Psoas muscle (tissue), 8 donors: ENCODE measurements around the gene BIRC5. TPM values are rescaled to one million over a fixed set of nuclear protein-coding genes. Genes with fewer than 3 reads are reported as not detected.
A peak's percentile ranks its signal among the peaks of the same experiment; 100 is the strongest.

Experiments used
- ATAC-seq, 4 donors: fragments of 200-7000 bp; cut with Tn5 transposase; one replicate each; pipeline ENCODE4 v1.9.1; 2020; ENCODE audit warnings: moderate library complexity in 3 of 4, mild to moderate bottlenecking in 2 of 4
- DNase-seq, 2 donors: peaks; one replicate each; pipeline ENCODE4 v3.0.0-alpha.2; 2020
- H3K27ac ChIP-seq: fragments of 200-600 bp; one replicate; pipeline ENCODE4 v1.8.0; 2022
- H3K27me3 ChIP-seq, 3 donors: fragments of 200-600 bp in 1 of 3; one replicate each; pipeline versions ENCODE4 v1.6.1 to v1.8.0; 2013 to 2022; ENCODE audit warnings: low read length in 2 of 3, mild to moderate bottlenecking in 2 of 3, moderate library complexity in 1 of 3; ENCODE audit not compliant: insufficient read depth in 3 of 3
- H3K36me3 ChIP-seq, 2 donors: fragments of 200-600 bp in 1 of 2; one replicate each; pipeline versions ENCODE4 v1.6.1 to v1.8.0; 2013 to 2022; ENCODE audit warnings: low read depth in 1 of 2, mild to moderate bottlenecking in 1 of 2, moderate library complexity in 1 of 2; ENCODE audit not compliant: insufficient read depth in 1 of 2
- H3K4me1 ChIP-seq: fragments of 200-600 bp; one replicate; pipeline ENCODE4 v1.8.0; 2022
- H3K4me3 ChIP-seq: fragments of 200-600 bp; one replicate; pipeline ENCODE4 v1.8.0; 2022; ENCODE audit warnings: mild to moderate bottlenecking
- H3K9me3 ChIP-seq: fragments of 200-600 bp; one replicate; pipeline ENCODE4 v1.8.0; 2022
- CTCF ChIP-seq: fragments of 200-600 bp; IDR thresholded peaks from one replicate; pipeline ENCODE4 v1.8.0; 2022; ENCODE audit warnings: antibody characterized with exemption
- WGBS, 3 donors: extraction: QIAGEN DNeasy Blood & Tissue Kit; methylation state at CpG; one replicate each; pipeline versions ENCODE4 v1.1.6 to v1.1.7; 2013; 5-methylcytosine and 5-hydroxymethylcytosine counted together
- intact Hi-C, 2 donors: fragments of 100-400 bp; cut with DNase I; formaldehyde crosslinking; loops; one replicate each; pipeline versions ENCODE4 v1.11.0 to v1.14.2; 2022
- polyA plus RNA-seq, 3 donors: library from polyadenylated mRNA; stranded (reverse); fragments of 200-250 nt; gene quantifications; one replicate each; pipeline ENCODE4 v1.2.3, GENCODE V29; 2013
- total RNA-seq, 4 donors: library from RNA; stranded (reverse); fragmentation: NEBNext Ultra II Directional in 2 of 4; extraction: Animal tissue kit (Norgen Biotek cat#: 25700) in 2 of 4; gene quantifications; one replicate each; pipeline versions ENCODE4 v1.2.1 to v1.2.4, GENCODE V29; 2021 to 2023
- donor health status: healthy with polysubstance abuse.
- donor health status: DM: no; HTN: no; CAD: no; lungs with moderate emphysema.
- donor health status: Bipolar disorder and iron deficiency.
- donor health status: healthy.
- donor health status: DM: yes; HTN: yes; CAD: no.
- donor health status: DM: no; HTN: no; CAD: no.
- donor health status: DM: no; HTN: no; CAD: no.
- donor health status: DM: yes; HTN: yes; CAD: no.

BIRC5 gene
- total and polyA plus RNA-seq, 7 donors, result 0.06 to 0.96 (median 0.23) TPM; not detected in 2

GRCh38 chr17:78271419-78272170 lies 57.5 kb downstream of the BIRC5 start:
- H3K27ac ChIP-seq, result no peak overlapping the region
- peaks cover 0 to 21% (median 10%) of the 10 kb centered on the region in 3 donors for H3K27me3 ChIP-seq
- no peak overlapping the region for H3K4me3 ChIP-seq
- intact Hi-C loops, result no loop called here
- WGBS, 3 donors, result 76 to 87% (median 82%) methylated on average over 12 of the region's 12 CpGs
- no peak for ATAC-seq
- H3K9me3 ChIP-seq, result no peaks in the 10 kb centered on the region
- no peak for TF ChIP-seq CTCF
- no peak for DNase-seq
- H3K4me1 ChIP-seq, result no peaks in the 10 kb centered on the region
- H3K36me3 ChIP-seq, result no peaks in the 10 kb centered on the region

GRCh38 chr17:78272181-78272913 lies 58.3 kb downstream of the BIRC5 start:
- H3K27me3 ChIP-seq, result peaks cover 0 to 21% (median 10%) of the 10 kb centered on the region in 3 donors
- WGBS, 3 donors, result 31 to 47% (median 40%) methylated on average over 17 of the region's 17 CpGs
- no peaks in the 10 kb centered on the region for H3K9me3 ChIP-seq
- ATAC-seq (peak; percentile 56 to 87 (median 76)), DNase-seq (no peak)
- TF ChIP-seq CTCF, result no peak
- H3K36me3 ChIP-seq, result no peaks in the 10 kb centered on the region
- H3K27ac ChIP-seq, result no peak overlapping the region
- H3K4me3 ChIP-seq, result peak overlapping the region; percentile 6
- intact Hi-C loops, result no loop called here
- no peaks in the 10 kb centered on the region for H3K4me1 ChIP-seq

- ATAC-seq, result no peak
- 42 to 51% (median 44%) methylated on average over 7 of the region's 7 CpGs for WGBS, 3 donors
- peaks cover 1% of the 10 kb centered on the region for H3K4me1 ChIP-seq
- H3K9me3 ChIP-seq, result no peaks in the 10 kb centered on the region
- TF ChIP-seq CTCF, result no peak
- no peak overlapping the region for H3K27ac ChIP-seq
- peaks cover 0 to 21% (median 10%) of the 10 kb centered on the region in 3 donors for H3K27me3 ChIP-seq
- DNase-seq, result peak in 1 of 2 donors; percentile 38
- intact Hi-C loops, result no loop called here
- H3K36me3 ChIP-seq, result no peaks in the 10 kb centered on the region
- H3K4me3 ChIP-seq, result peak overlapping the region; percentile 6
These were observed 58.8 kb downstream of the BIRC5 start for GRCh38 chr17:78272914-78273258.

- TF ChIP-seq CTCF, result no peak
- H3K4me1 ChIP-seq, result peaks cover 8% of the 10 kb centered on the region
- no peaks in the 10 kb centered on the region for H3K9me3 ChIP-seq
- intact Hi-C loops, result no loop called here
- H3K4me3 ChIP-seq, result no peak overlapping the region
- no peak for ATAC-seq
- no peaks in the 10 kb centered on the region for H3K36me3 ChIP-seq
- DNase-seq, result no peak
- WGBS, 3 donors, result 92 to 96% (median 94%) methylated on average over 6 of the region's 6 CpGs
- H3K27me3 ChIP-seq, result peaks cover 0 to 21% (median 6%) of the 10 kb centered on the region in 3 donors
- no peak overlapping the region for H3K27ac ChIP-seq
These were observed 59.8 kb downstream of the BIRC5 start for GRCh38 chr17:78273813-78274212.

Other genes starting within 250 kb of the BIRC5 start
- 10 to 100 TPM in 1 of 4 donors, 1 to 10 TPM in 3; 6.1 to 11.0 (median 7.9) TPM for gene TMC6, start 85.5 kb upstream of the BIRC5 start, total RNA-seq
- 1 to 10 TPM; 2.7 to 3.9 (median 2.8) TPM for gene TMC6, start 85.5 kb upstream of the BIRC5 start, polyA plus RNA-seq
- gene TMC8, start 83.5 kb upstream of the BIRC5 start, total RNA-seq, result 1 to 10 TPM in 3 of 4 donors, under 1 TPM in 1; 0.89 to 2.8 (median 1.9) TPM
- under 1 TPM; 0.30 to 0.79 (median 0.43) TPM for gene TMC8, start 83.5 kb upstream of the BIRC5 start, polyA plus RNA-seq
- gene C17orf99, start 67.9 kb upstream of the BIRC5 start, total RNA-seq, result not detected
- not detected for gene C17orf99, start 67.9 kb upstream of the BIRC5 start, polyA plus RNA-seq
- 100 to 1,000 TPM; 134 to 313 (median 192) TPM for gene SYNGR2, start 45.7 kb upstream of the BIRC5 start, total RNA-seq
- 100 to 1,000 TPM in 2 of 3 donors, 10 to 100 TPM in 1; 61.7 to 181 (median 120) TPM for gene SYNGR2, start 45.7 kb upstream of the BIRC5 start, polyA plus RNA-seq
- gene TK1, start 27.2 kb upstream of the BIRC5 start, total RNA-seq, result 1 to 10 TPM in 3 of 4 donors, under 1 TPM in 1; 0.68 to 3.1 (median 2.3) TPM
- 1 to 10 TPM in 2 of 3 donors, under 1 TPM in 1; 0.88 to 1.5 (median 1.1) TPM for gene TK1, start 27.2 kb upstream of the BIRC5 start, polyA plus RNA-seq
- gene AFMID, start 26.9 kb upstream of the BIRC5 start, total RNA-seq, result 10 to 100 TPM in 2 of 4 donors, 1 to 10 TPM in 2; 7.4 to 20.8 (median 12.1) TPM
- 1 to 10 TPM; 8.1 to 9.9 (median 9.3) TPM for gene AFMID, start 26.9 kb upstream of the BIRC5 start, polyA plus RNA-seq
- not detected for gene TMEM235, start 17.4 kb downstream of the BIRC5 start, total RNA-seq
- not detected for gene TMEM235, start 17.4 kb downstream of the BIRC5 start, polyA plus RNA-seq
- 10 to 100 TPM in 3 of 4 donors, 1 to 10 TPM in 1; 8.5 to 43.5 (median 23.6) TPM for gene SOCS3, start 145.8 kb downstream of the BIRC5 start, total RNA-seq
- 10 to 100 TPM in 1 of 3 donors, 1 to 10 TPM in 2; 5.3 to 24.4 (median 7.5) TPM for gene SOCS3, start 145.8 kb downstream of the BIRC5 start, polyA plus RNA-seq
- 10 to 100 TPM; 15.0 to 24.2 (median 20.3) TPM for gene PGS1, start 164.4 kb downstream of the BIRC5 start, total RNA-seq
- 10 to 100 TPM; 10.2 to 16.3 (median 15.5) TPM for gene PGS1, start 164.4 kb downstream of the BIRC5 start, polyA plus RNA-seq